ENCODE results near the gene PCED1A. TPM values are rescaled to one million over a fixed set of nuclear protein-coding genes. Genes with fewer than 3 reads are reported as not detected.
A peak's percentile ranks its signal among the peaks of the same experiment; 100 is the strongest.

The PCED1A gene
- total and polyA plus RNA-seq, 2 of the 8 experiments (the other 6 are each of a cell fraction or from before 2014, with no cell fraction given): 13.4 to 18.9 TPM

DNA sequence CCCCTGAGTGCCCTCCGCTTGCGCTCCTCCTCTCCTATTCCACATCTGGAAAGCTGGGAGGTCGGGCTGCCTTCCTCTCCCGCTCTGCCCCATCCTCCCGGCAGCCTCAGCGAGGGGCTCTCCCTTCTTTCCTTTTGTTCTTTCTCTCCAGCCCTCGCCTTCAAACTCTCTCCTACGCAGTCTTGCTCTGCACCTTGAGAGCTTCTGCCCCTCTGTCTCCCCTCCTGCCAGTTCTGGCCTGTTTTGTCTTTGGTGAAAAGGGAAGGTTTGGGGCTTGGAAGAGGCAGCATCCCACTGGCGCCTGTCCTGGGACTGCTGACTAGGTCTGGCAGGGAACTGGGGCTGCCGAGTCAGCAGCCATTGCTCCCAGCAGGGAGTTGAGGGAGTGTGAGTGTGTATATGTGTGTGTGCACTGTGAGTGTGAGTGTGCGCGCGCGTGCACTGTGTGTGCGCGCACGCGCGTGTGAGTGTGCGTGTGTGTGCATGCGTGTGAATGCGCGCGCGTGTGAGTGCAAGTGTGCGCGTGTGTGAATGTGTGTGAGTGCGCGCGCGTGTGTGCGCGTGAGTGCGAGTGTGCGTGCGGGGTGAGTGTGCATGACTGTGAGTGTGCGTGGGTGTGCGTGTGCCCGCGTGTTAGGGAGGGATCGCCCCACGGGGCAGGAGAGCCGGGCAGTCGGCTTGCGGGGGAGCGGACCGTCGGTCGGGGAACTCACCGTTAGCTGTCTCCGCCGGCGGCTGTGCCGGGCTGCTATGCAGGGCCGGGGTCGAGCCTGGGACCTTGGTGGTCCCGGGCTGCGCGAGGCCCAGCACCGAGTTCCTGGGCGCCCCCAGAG, 40.6 kb downstream of the PCED1A start (continued):
- TF ChIP-seq PHF8 (conservative IDR thresholded peaks at IDR 0.05; ENCODE audit: low read depth, low read length): peak; percentile 41
- peak in 1 of 2 experiments; percentile 78; a peak in 1 of 4 replicates for TF ChIP-seq HDAC2 (IDR thresholded peaks at IDR 0.05; ENCODE audit: borderline replicate concordance in 1 of 2, low read depth in 2 of 2, low read length in 2 of 2)
- no peak for TF ChIP-seq EZH2 (IDR thresholded peaks at IDR 0.05; ENCODE audit: low read depth, low read length, severe bottlenecking)
- TF ChIP-seq MAFK (IDR thresholded peaks at IDR 0.05; ENCODE audit: low read depth, low read length): peak; percentile 23; the same call in 1 of the 2 replicates
- peak; percentile 48 for TF ChIP-seq RNF2 (IDR thresholded peaks at IDR 0.05; ENCODE audit: borderline replicate concordance, low read depth, low read length, missing control alignments, poor library complexity, severe bottlenecking)
- no peak for TF ChIP-seq CEBPB (IDR thresholded peaks at IDR 0.05; ENCODE audit: low read depth, low read length)
- peak; percentile 82 for TF ChIP-seq YY1 (IDR thresholded peaks at IDR 0.05; ENCODE audit: low read depth, low read length)
- 0 out of 4 replicates have a peak, but pooled peaks of 1 of the 2 experiments have one; percentile 21 for TF ChIP-seq SIN3A (conservative IDR thresholded peaks at IDR 0.05 in 1 of 2, IDR thresholded peaks at IDR 0.05 in 1 of 2; ENCODE audit: low read depth in 1 of 2, low read length in 2 of 2)

Measured in H1 (cell line).